Ascending aorta (tissue), 2 donors: ENCODE measurements around the gene PNPLA6. TPM values are rescaled to one million over a fixed set of nuclear protein-coding genes. Genes with fewer than 3 reads are reported as not detected.
A peak's percentile ranks its signal among the peaks of the same experiment; 100 is the strongest.

ENCODE experiments used
- DNase-seq, 2 donors: peaks; one replicate each; pipeline ENCODE4 v3.0.0-alpha.2; 2019; ENCODE audit warnings: low spot score in 2 of 2
- H3K27ac ChIP-seq, 2 donors: fragments of 200-600 bp; sonication (generic); one replicate each; pipeline ENCODE4 v1.5.1; 2016 to 2017; ENCODE audit warnings: mild to moderate bottlenecking in 1 of 2
- H3K27me3 ChIP-seq: fragments of 200-600 bp; sonication (generic); one replicate; pipeline ENCODE4 v1.5.1; 2017
- H3K36me3 ChIP-seq, 2 donors: fragments of 200-600 bp; sonication (generic); one replicate each; pipeline ENCODE4 v1.5.1; 2016
- H3K4me1 ChIP-seq, 2 donors: fragments of 200-600 bp; sonication (generic); one replicate each; pipeline ENCODE4 v1.5.1; 2016 to 2017; ENCODE audit warnings: mild to moderate bottlenecking in 1 of 2
- H3K4me3 ChIP-seq, 2 donors: fragments of 200-600 bp; sonication (generic); one replicate each; pipeline ENCODE4 v1.5.1; 2016 to 2017; ENCODE audit warnings: mild to moderate bottlenecking in 1 of 2
- H3K9me3 ChIP-seq, 2 donors: fragments of 200-600 bp; sonication (generic); one replicate each; pipeline ENCODE4 v1.5.1; 2016
- CTCF ChIP-seq, 3 experiments: fragments of 200-600 bp in 2 of 3; fragments of 450-650 bp in 1 of 3; sonication (generic) in 2 of 3; IDR thresholded peaks; one replicate each; pipeline ENCODE4 v1.5.1; 2016 to 2019; ENCODE audit warnings: antibody characterized with exemption in 3 of 3, mild to moderate bottlenecking in 1 of 3, moderate library complexity in 1 of 3
- intact Hi-C: fragments of 100-400 bp; cut with DNase I; formaldehyde crosslinking; loops from one replicate; pipeline ENCODE4 v1.15.1; 2023
- total RNA-seq: library from RNA; depleted of rRNA; stranded (reverse); fragments of >200 nt; gene quantifications from one replicate; pipeline ENCODE4 v1.1.0, GENCODE V29; 2016

The PNPLA6 gene
- total RNA-seq, 1 donor from 2014 or later: 190 TPM

- Histone ChIP-seq H3K27me3 (no peaks in the 10 kb centered on the region), H3K27ac (peak overlapping the region; percentile 86 to 96), H3K9me3 (no peaks in the 10 kb centered on the region), H3K4me1 (peaks cover 6 to 26% of the 10 kb centered on the region in 2 donors), H3K36me3 (peaks cover 12 to 14% of the 10 kb centered on the region in 2 donors), H3K4me3 (peak overlapping the region; percentile 70 to 97)
- TF ChIP-seq CTCF (IDR thresholded peaks at IDR 0.05): no peak
- intact Hi-C loops: loop anchor here (10.0 kb wide), 2 partner anchors 282 to 782 kb away; partner anchors contain the start of genes GPR108 and TRIP10
- DNase-seq: no peak
Measured at GRCh38 chr19:7516333-7516732, 19.2 kb upstream of the PNPLA6 start.

GRCh38 chr19:7516878-7517277 is 18.6 kb upstream of the PNPLA6 start:
- Histone ChIP-seq H3K27me3 (no peaks in the 10 kb centered on the region), H3K4me3 (peak overlapping the region; percentile 70 to 97), H3K36me3 (peaks cover 12 to 14% of the 10 kb centered on the region in 2 donors), H3K9me3 (no peaks in the 10 kb centered on the region), H3K4me1 (peaks cover 6 to 30% of the 10 kb centered on the region in 2 donors), H3K27ac (peak overlapping the region; percentile 86 to 96)
- DNase-seq: no peak
- no peak for TF ChIP-seq CTCF (IDR thresholded peaks at IDR 0.05)
- intact Hi-C loops: loop anchor here (10.0 kb wide), 2 partner anchors 282 to 782 kb away; partner anchors contain the start of genes GPR108 and TRIP10

GRCh38 chr19:7519361-7520130 is 16.0 kb upstream of the PNPLA6 start:
- Histone ChIP-seq H3K4me3 (no peak overlapping the region), H3K27me3 (no peaks in the 10 kb centered on the region), H3K36me3 (peaks cover 12 to 17% of the 10 kb centered on the region in 2 donors), H3K4me1 (peaks cover 13 to 41% of the 10 kb centered on the region in 2 donors), H3K9me3 (no peaks in the 10 kb centered on the region), H3K27ac (no peak overlapping the region)
- intact Hi-C loops: loop anchor here (10.0 kb wide), 2 partner anchors 285 to 785 kb away; partner anchors contain the start of genes GPR108 and TRIP10
- no peak for TF ChIP-seq CTCF (IDR thresholded peaks at IDR 0.05)
- DNase-seq: no peak

GRCh38 chr19:7520131-7521051 is 15.1 kb upstream of the PNPLA6 start:
- TF ChIP-seq CTCF (IDR thresholded peaks at IDR 0.05): no peak
- Histone ChIP-seq H3K36me3 (peaks cover 18% of the 10 kb centered on the region in 2 donors), H3K9me3 (no peaks in the 10 kb centered on the region), H3K27me3 (no peaks in the 10 kb centered on the region), H3K4me3 (no peak overlapping the region), H3K27ac (peak overlapping the region; percentile 26 to 63), H3K4me1 (peaks cover 13 to 37% of the 10 kb centered on the region in 2 donors)
- no peak for DNase-seq
- intact Hi-C loops: no loop called here

GRCh38 chr19:7521551-7522071 is 13.9 kb upstream of the PNPLA6 start:
- no peaks in the 10 kb centered on the region for H3K9me3 ChIP-seq
- H3K4me3 ChIP-seq: peak overlapping the region; percentile 83 to 87
- peak overlapping the region; percentile 14 to 64 for H3K27ac ChIP-seq
- intact Hi-C loops: loop anchor here (1.0 kb wide), 1 partner anchor 14 kb away; the partner anchor contains the start of gene PNPLA6
- no peak for DNase-seq
- H3K36me3 ChIP-seq: peaks cover 20 to 30% of the 10 kb centered on the region in 2 donors
- peaks cover 13 to 37% of the 10 kb centered on the region in 2 donors for H3K4me1 ChIP-seq
- H3K27me3 ChIP-seq: no peaks in the 10 kb centered on the region
- no peak for TF ChIP-seq CTCF (IDR thresholded peaks at IDR 0.05)
